Anterior cingulate cortex (tissue), 58 donors: ENCODE measurements around the gene DNAL4.

ENCODE experiments used
- DNase-seq, 58 donors: peaks; one replicate each; lab custom pipeline; 2025; lab: John Stamatoyannopoulos, UW

Gene DNAL4

GRCh38 chr22:38761202-38762162 lies 32.5 kb downstream of the DNAL4 start:
- no peak for DNase-seq

- peak in 14 of 58 donors; percentile 15 to 62 (median 37) for DNase-seq
These were observed 33.3 kb downstream of the DNAL4 start for GRCh38 chr22:38760477-38761201.

- DNase-seq: no peak
These were observed 34.9 kb downstream of the DNAL4 start for GRCh38 chr22:38759005-38759404.

- peak in 1 of 58 donors; percentile 18 for DNase-seq
These were observed 35.5 kb downstream of the DNAL4 start for GRCh38 chr22:38758276-38758945.

GRCh38 chr22:38757464-38757757 lies 36.5 kb downstream of the DNAL4 start:
- no peak for DNase-seq

GRCh38 chr22:38756711-38757463 lies 37.1 kb downstream of the DNAL4 start:
- DNase-seq: peak in 2 of 58 donors; percentile 25 to 42

GRCh38 chr22:38755911-38756532 lies 37.9 kb downstream of the DNAL4 start, which contains the start of gene SUN2:
Gene SUN2, minus strand, starts transcription at chr22:38755998. Its CDS starts 3,370 bp downstream, at chr22:38752628.
- DNase-seq: peak; percentile 40 to 97 (median 93)

- DNase-seq: peak in 57 of 58 donors; percentile 19 to 95 (median 76)
These were observed 38.6 kb downstream of the DNAL4 start for GRCh38 chr22:38755155-38755910.

GRCh38 chr22:38754751-38755154 lies 39.2 kb downstream of the DNAL4 start:
- DNase-seq: peak in 16 of 58 donors; percentile 32 to 83 (median 58)

GRCh38 chr22:38753948-38754750 lies 39.8 kb downstream of the DNAL4 start:
- peak in 40 of 58 donors; percentile 28 to 83 (median 56) for DNase-seq

GRCh38 chr22:38751422-38752346 lies 42.3 kb downstream of the DNAL4 start:
- DNase-seq: peak in 13 of 58 donors; percentile 17 to 51 (median 37)

GRCh38 chr22:38751066-38751421 lies 42.9 kb downstream of the DNAL4 start:
- DNase-seq: no peak

GRCh38 chr22:38750638-38751037 lies 43.3 kb downstream of the DNAL4 start:
- DNase-seq: no peak

GRCh38 chr22:38750104-38750503 lies 43.8 kb downstream of the DNAL4 start:
- DNase-seq: no peak

- no peak for DNase-seq
These were observed 45.3 kb downstream of the DNAL4 start for GRCh38 chr22:38748487-38749136.

GRCh38 chr22:38745676-38746460 lies 48.1 kb downstream of the DNAL4 start:
- DNase-seq: no peak
